MM.1S (cell line): ENCODE results near the gene HSD17B11.

Experiments
- EZH2 ChIP-seq: fragments of 300-600 bp; sonication (generic); optimal IDR thresholded peaks from 2 replicates; pipeline ENCODE3; 2017; ENCODE audit warnings: low read depth, mild to moderate bottlenecking, antibody characterized with exemption, low read length, mixed read lengths
- EZH2phosphoT487 ChIP-seq: fragments of 300-600 bp; sonication (generic); IDR thresholded peaks from 2 replicates; pipeline ENCODE4 v1.6.1; 2018; ENCODE audit warnings: antibody characterized with exemption, low read length
- TF ChIP-seq, protein P1 (sequence below): fragments of 300-600 bp; sonication (generic); IDR thresholded peaks from 2 replicates; pipeline ENCODE4 v1.5.1; 2016; ENCODE audit warnings: antibody characterized with exemption, low read length, mixed read lengths

GRCh38 chr4:87399954-87400353 lies 9.0 kb upstream of the HSD17B11 start:
- TF ChIP-seq, protein P1, sequence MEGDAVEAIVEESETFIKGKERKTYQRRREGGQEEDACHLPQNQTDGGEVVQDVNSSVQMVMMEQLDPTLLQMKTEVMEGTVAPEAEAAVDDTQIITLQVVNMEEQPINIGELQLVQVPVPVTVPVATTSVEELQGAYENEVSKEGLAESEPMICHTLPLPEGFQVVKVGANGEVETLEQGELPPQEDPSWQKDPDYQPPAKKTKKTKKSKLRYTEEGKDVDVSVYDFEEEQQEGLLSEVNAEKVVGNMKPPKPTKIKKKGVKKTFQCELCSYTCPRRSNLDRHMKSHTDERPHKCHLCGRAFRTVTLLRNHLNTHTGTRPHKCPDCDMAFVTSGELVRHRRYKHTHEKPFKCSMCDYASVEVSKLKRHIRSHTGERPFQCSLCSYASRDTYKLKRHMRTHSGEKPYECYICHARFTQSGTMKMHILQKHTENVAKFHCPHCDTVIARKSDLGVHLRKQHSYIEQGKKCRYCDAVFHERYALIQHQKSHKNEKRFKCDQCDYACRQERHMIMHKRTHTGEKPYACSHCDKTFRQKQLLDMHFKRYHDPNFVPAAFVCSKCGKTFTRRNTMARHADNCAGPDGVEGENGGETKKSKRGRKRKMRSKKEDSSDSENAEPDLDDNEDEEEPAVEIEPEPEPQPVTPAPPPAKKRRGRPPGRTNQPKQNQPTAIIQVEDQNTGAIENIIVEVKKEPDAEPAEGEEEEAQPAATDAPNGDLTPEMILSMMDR: no peak
- TF ChIP-seq EZH2phosphoT487 (no peak), EZH2 (no peak)
